Fibroblast of skin of back (primary cell): Measurements from ENCODE around the gene GALNT1.

Source experiments
- DNase-seq: peaks from one replicate; pipeline ENCODE4 v3.0.0-alpha.2; 2013

Gene GALNT1

DNA sequence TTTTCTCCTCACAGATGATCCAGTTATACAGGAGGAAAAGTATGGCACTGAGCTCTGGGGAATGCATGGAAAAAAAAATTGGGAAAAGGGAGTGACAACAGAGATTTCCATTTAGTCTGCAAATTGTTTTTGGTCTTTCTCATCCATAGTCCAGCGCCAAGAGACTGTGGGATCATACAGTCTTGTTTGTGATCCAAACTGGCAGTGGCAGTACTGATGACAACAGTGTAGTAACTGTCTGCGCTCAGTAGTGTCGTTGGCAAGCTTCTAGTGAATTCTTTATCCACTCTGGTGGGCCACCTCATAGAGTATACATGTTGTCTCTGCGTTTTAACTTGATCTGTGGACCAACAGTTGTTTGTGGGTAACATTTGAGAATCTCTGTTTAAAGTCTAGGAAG lies 37.9 kb downstream of the GALNT1 start:
- DNase-seq = peak; percentile 45

- no peak for DNase-seq
Measured at GRCh38 chr18:35619941-35620340, 38.4 kb downstream of the GALNT1 start.

- DNase-seq = no peak
Measured at GRCh38 chr18:35620765-35621164, 39.2 kb downstream of the GALNT1 start.

DNA sequence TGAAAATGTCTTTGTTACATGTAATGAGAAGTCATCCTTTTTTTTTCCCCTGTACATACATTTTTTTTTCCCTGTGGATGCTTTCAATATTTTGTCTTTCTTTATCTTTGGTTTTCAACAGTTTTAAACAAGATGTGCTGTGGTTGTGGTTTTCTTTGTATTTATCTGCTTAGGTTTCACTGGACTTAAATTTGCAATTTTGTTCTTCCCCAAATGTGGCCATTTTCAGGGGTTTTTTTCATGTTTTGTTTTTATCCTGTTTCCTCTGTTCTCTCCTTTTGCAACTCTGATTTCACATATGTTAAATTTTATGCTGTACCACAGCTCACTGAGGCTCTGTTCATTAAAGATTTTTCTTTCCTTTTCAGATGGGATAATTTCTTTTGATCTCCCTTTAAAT lies 41.7 kb downstream of the GALNT1 start:
- no peak for DNase-seq

DNA sequence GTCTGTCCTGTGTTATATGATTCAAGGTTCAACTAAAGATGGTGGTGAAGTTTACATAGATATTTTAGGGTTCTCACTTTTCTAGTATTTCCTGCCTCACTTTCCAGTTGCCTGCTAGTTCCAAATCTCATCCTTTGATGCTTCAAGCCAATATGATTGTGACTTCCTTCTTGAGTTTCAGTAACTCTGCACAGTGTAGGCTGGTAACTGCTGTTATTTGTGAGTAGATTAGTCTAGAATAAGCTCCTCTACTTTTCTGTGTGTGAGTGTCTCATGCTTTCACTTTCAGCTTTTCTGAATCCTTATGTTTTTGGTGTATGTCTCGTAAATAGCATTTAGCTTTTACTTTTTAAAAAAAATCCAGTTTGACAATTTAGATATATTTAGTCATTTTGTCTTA lies 42.6 kb downstream of the GALNT1 start:
- no peak for DNase-seq

GRCh38 chr18:35625232-35625631 lies 43.7 kb downstream of the GALNT1 start:
- no peak for DNase-seq

DNA sequence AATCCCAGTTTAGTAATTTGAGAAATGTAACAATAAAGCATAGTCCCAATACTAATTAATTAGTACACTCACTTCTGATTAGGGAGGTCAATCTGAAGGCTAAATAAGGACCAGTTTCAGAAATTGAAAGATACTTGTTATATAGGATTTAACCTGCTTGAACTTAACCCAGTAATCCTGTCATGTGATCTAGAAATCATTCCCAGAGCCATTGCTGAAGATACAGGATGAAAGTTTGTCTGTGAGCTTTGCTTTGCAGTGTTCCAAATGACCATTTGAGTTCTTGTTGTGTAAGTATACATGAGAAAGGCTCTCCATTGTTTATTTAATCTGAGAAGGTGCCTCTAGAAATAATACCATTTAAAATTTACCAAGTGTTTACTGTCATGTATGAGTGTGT lies 52.2 kb downstream of the GALNT1 start:
- no peak for DNase-seq

GRCh38 chr18:35634323-35634722 lies 52.8 kb downstream of the GALNT1 start:
- DNase-seq = no peak

GRCh38 chr18:35635170-35635569 lies 53.6 kb downstream of the GALNT1 start:
- DNase-seq = peak; percentile 33

DNA sequence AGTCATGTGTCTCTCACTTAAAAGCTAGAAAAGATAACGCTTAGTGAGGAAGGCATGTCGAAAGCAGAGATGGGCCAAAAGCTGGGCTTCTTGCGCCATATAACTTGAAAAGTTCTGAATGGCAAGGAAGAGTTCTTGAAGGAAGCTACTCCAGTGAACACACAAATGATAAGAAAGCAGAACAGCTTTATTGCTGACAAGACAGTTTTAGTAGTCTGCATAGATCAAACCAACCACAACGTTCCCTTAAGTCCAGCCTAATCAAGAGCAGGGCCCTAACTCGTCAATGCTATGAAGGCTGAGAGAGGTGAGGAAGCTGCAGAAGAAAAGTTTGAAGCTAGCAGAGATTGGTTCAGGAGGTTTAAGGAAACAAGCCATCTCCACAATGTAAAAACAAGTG lies 55.7 kb downstream of the GALNT1 start:
- no peak for DNase-seq

- DNase-seq = no peak
Measured at GRCh38 chr18:35639296-35639695, 57.8 kb downstream of the GALNT1 start.

- DNase-seq = no peak
Measured at GRCh38 chr18:35641467-35641866, 59.9 kb downstream of the GALNT1 start.

- DNase-seq = no peak
Measured at GRCh38 chr18:35641916-35642315, 60.4 kb downstream of the GALNT1 start.

DNA sequence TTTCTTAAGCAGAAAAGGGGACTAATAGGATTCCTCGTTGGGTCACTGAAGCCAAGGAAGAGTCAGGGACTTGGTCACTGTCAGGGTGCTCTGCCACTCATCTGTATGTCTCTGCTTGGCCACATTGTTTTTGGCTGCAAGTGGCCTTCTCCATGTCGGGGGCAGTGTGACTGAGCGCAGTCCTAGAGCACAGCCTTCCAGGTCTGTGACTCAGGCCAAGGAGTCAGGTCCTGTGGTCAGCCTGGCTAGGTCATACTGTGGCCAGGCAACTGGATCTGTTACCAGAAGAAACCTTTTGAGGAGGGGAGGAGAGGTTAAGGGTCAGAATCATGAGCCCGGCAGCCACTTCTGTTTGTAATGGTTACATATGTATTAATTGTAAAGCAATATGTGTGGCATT lies 61.3 kb downstream of the GALNT1 start:
- no peak for DNase-seq

DNA sequence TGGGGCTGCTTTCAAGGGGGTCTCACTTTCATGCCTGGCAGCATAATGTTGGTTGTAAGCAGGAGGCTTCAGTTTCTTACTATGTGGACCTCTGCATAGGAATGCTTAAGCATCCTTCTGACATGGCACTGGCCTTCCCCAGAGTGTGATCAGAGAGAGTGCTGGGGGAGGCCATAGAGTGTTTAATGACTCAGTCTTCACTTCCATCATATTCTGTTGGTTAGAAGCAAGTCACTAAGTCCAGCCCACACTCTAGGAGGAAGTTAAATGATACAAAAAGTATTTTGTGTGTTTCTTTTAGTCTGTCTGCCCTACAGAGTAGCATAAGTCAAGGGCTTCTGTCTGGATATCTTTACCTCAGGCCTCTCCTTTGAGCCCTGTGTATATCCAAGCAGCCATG lies 64.9 kb downstream of the GALNT1 start:
- peak; percentile 26 for DNase-seq

GRCh38 chr18:35653392-35654135 lies 72.0 kb downstream of the GALNT1 start:
- DNase-seq = no peak

DNA sequence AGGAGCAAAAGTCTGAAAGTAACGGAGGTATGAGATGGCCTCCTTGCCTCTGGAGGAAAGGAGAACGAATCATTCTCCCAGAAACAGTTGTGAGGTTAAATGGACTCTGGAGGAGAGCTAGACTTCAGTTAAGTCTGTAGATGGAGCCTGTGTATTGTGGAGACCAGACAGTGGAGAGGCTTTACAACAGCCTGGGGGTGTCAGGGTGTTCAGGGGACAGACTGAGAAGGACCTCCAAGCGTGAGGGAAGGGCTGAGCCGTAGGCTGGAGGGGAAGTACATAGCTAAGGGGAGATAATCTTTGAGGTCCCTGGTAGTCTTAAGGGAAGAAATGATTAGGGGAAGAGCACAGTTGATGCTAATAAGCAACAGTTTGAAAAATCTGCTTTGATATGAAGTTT lies 76.6 kb downstream of the GALNT1 start:
- DNase-seq = no peak

DNA sequence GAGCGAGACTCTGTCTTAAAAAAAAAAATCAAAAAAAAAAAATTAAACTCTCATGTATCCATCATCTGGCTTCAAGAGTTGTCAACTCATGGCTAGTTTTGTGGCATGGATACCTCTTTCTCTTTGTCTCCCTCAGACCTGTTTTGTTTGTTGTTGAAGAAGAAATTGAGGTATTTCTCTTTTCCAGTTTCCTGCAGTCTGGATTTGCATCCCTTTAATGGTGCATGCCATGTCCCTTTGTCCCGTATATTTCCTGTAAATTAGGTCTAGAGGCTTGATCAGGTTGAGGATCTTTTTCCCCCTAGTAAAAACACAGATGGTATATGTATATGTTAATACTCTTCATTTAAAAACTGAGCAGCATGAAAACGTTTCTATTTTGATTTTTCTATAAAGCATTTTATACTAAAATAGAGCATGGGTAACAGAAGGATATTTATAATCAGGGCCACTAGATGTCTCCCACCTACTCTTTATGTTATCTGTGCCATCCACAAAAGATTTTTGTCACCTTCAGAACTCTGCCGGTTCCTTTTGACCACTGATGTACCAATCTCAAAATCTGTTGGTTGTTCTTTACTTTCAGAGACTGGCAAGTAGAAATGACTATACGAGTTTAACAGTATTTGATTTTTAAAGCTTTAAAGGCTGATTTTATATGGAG lies 80.1 kb downstream of the GALNT1 start:
- no peak for DNase-seq

GRCh38 chr18:35662293-35663062 lies 80.9 kb downstream of the GALNT1 start:
- DNase-seq = no peak

DNA sequence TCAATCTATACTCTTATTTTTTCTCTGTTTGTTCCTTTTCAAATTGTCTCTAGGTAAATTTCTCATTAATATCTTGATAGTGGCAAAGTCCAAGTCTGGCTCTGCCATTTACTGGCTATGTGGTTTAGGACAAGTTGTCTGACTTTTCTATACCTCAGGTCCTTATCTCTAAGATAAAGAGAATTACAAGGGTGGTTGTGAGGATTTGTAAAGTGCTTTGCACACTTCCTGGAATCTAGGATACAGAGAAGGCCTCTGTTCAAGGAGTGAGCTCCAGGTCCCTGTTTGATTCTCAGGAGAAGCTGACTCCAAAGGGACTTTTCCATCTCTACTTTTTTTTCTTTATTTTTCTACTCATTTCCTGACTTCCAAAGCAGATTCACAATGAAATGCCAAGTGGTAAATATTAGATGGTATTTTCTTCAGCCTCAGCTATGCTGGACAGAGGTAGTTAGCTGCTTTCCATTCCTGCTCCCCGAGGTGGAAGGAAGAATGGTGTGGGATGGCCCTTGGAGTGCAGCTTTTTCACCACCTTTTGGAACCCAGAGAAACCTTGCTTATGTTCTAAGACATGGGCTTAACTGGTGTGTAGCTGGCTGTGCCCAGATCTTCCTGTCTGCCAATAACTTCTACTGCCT lies 90.5 kb downstream of the GALNT1 start:
- peak; percentile 7 for DNase-seq

DNA sequence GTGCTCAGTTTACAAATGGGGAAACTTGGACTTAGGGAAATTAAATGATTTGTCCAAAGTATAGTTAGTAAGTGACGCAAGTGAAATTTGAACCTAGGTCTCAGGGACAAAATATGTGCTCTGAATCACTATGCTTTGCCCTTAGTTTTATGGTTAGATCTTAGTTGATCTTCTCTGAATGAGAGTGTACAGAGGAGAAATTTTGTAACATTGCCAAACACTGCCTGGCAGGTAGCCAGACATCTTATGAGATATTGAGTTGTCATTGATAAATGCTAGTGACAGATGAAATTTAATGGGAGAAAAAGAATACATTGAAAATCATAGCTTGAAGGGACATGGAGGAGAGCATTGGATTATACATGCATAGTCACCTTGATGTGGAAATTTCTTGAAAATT lies 91.4 kb downstream of the GALNT1 start:
- DNase-seq = peak; percentile 24

DNA sequence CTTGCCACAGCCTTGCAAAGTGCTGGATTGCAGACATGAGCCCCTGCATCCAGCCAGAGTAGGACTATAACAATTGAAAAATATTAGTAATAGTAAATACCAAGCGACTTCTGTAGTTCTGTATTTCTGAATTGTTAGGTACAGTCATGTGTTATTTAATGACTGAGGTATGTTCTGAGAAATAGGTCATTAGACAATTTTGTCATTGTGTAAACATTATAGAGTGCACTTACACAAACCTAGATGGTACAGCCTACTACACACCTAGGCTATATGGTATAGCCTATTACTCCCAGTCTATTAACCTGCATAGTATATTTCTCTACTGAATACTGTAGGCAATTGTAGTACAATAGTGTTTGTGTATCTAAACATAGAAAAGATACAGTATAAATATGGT lies 92.1 kb downstream of the GALNT1 start:
- no peak for DNase-seq

DNA sequence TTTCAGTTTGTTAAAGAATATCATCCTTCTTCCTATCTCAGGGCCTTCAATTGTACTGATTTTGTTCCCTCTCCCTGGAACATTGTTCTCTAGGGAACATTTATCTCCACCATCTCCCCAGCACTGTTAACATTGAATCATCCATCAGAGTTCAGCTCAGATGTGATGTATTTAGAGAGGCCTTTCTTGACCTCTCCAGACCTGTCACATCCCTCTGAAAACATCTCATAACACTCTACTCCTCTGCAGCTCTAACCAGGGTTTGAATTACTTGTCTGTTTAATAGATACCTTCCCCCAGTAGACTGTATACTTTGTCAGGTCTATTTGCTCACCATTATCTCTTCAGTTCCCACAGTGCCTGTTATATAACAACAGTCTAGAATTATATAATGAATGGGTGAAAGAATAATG lies 98.6 kb downstream of the GALNT1 start:
- no peak for DNase-seq
